GM23338 (cell line): ENCODE measurements around the gene CHST11. TPM values are rescaled to one million over a fixed set of nuclear protein-coding genes. Genes with fewer than 3 reads are reported as not detected.

ENCODE experiments used
- ATAC-seq: fragments of 200-7000 bp; cut with Tn5 transposase; 3 replicates; pipeline ENCODE4 v1.9.1; 2020
- DNase-seq: peaks from one replicate; pipeline ENCODE4 v3.0.0-alpha.2; 2015; ENCODE audit warnings: low spot score
- H2AFZ ChIP-seq: fragments of 200-600 bp; sonication (generic); 2 replicates; pipeline ENCODE4 v1.8.0; 2016; ENCODE audit warnings: antibody characterized with exemption, mild to moderate bottlenecking, moderate library complexity
- H3F3A ChIP-seq: fragments of 200-600 bp; sonication (generic); replicated peaks from 2 replicates; pipeline ENCODE4 v1.8.0; 2017; ENCODE audit warnings: antibody characterized with exemption, mixed run types, low read depth
- H3K27ac ChIP-seq: fragments of 200-600 bp; sonication (generic); 2 replicates; pipeline ENCODE4 v1.6.1; 2016; ENCODE audit warnings: low read depth
- H3K27me3 ChIP-seq: fragments of 200-600 bp; sonication (generic); 2 replicates; pipeline ENCODE4 v1.8.0; 2016; ENCODE audit warnings: mild to moderate bottlenecking, mixed run types, moderate library complexity; ENCODE audit not compliant: insufficient read depth
- H3K36me3 ChIP-seq: fragments of 200-600 bp; sonication (generic); 2 replicates; pipeline ENCODE4 v1.8.0; 2016; ENCODE audit warnings: mild to moderate bottlenecking; ENCODE audit not compliant: insufficient read depth
- H3K4me1 ChIP-seq: fragments of 200-600 bp; sonication (generic); 2 replicates; pipeline ENCODE4 v1.8.0; 2016; ENCODE audit warnings: mild to moderate bottlenecking, moderate library complexity; ENCODE audit not compliant: insufficient read depth
- H3K4me2 ChIP-seq: fragments of 200-600 bp; sonication (generic); 2 replicates; pipeline ENCODE4 v1.7.1; 2017; ENCODE audit warnings: mixed run types
- H3K4me3 ChIP-seq: fragments of 200-600 bp; sonication (generic); 2 replicates; pipeline ENCODE4 v1.6.1; 2016; ENCODE audit warnings: mixed run types
- H3K79me2 ChIP-seq: fragments of 200-600 bp; sonication (generic); replicated peaks from 2 replicates; pipeline ENCODE4 v1.8.0; 2017; ENCODE audit warnings: mild to moderate bottlenecking; ENCODE audit not compliant: insufficient read depth
- H3K9me2 ChIP-seq: fragments of 200-600 bp; sonication (generic); 2 replicates; pipeline ENCODE4 v1.8.0; 2017; ENCODE audit not compliant: insufficient read depth
- H4K20me1 ChIP-seq: fragments of 200-600 bp; sonication (generic); replicated peaks from 2 replicates; pipeline ENCODE4 v1.8.0; 2017; ENCODE audit warnings: mild to moderate bottlenecking; ENCODE audit not compliant: insufficient read depth
- H3K27ac Mint-ChIP-seq: 2 replicates; pipeline ENCODE4 v1.8.0; 2020; ENCODE audit warnings: inconsistent platforms, mild to moderate bottlenecking, moderate library complexity, mixed read lengths
- H3K27me3 Mint-ChIP-seq: 3 replicates; pipeline ENCODE4 v1.8.0; 2022; ENCODE audit warnings: low read depth, mild to moderate bottlenecking, moderate library complexity, mixed read lengths, inconsistent platforms; ENCODE audit not compliant: insufficient read depth, poor library complexity
- H3K36me3 Mint-ChIP-seq: 3 replicates; pipeline ENCODE4 v1.8.0; 2021; ENCODE audit warnings: low read depth, mild to moderate bottlenecking, inconsistent platforms, moderate library complexity, mixed read lengths
- H3K4me1 Mint-ChIP-seq: 3 replicates; pipeline ENCODE4 v1.8.0; 2020; ENCODE audit warnings: mild to moderate bottlenecking, inconsistent platforms, mixed read lengths
- H3K4me3 Mint-ChIP-seq: 3 replicates; pipeline ENCODE4 v1.8.0; 2021; ENCODE audit warnings: moderate library complexity, mild to moderate bottlenecking, inconsistent platforms, mixed read lengths
- H3K9me3 Mint-ChIP-seq: 3 replicates; pipeline ENCODE4 v1.8.0; 2020; ENCODE audit warnings: moderate library complexity, mild to moderate bottlenecking, inconsistent platforms, mixed read lengths
- CREB1 ChIP-seq: fragments of 250-450 bp; sonication (Bioruptor Pico); IDR thresholded peaks from 2 replicates; pipeline ENCODE4 v1.5.0; 2020; ENCODE audit warnings: low read depth, mild to moderate bottlenecking, moderate library complexity
- EZH2 ChIP-seq: fragments of 200-600 bp; sonication (generic); IDR thresholded peaks from one replicate; pipeline ENCODE4 v1.8.0; 2017; ENCODE audit warnings: antibody characterized with exemption, mild to moderate bottlenecking, low read depth; ENCODE audit not compliant: unreplicated experiment
- EZH2phosphoT487 ChIP-seq: fragments of 200-600 bp; sonication (generic); IDR thresholded peaks from one replicate; pipeline ENCODE4 v1.8.1; 2018; ENCODE audit warnings: antibody characterized with exemption; ENCODE audit not compliant: unreplicated experiment
- JUNB ChIP-seq: IDR thresholded peaks from one replicate; pipeline ENCODE4 v1.6.1; 2016; ENCODE audit warnings: antibody characterized with exemption; ENCODE audit not compliant: unreplicated experiment
- NANOG ChIP-seq: IDR thresholded peaks from 2 replicates; pipeline ENCODE4 v1.6.1; 2016; ENCODE audit warnings: antibody characterized with exemption, borderline replicate concordance
- ZNF331 ChIP-seq: fragments of 250-450 bp; sonication (Bioruptor Pico); IDR thresholded peaks from 2 replicates; pipeline ENCODE4 v1.5.0; 2020; ENCODE audit warnings: low read depth, mild to moderate bottlenecking, moderate library complexity
- polyA plus RNA-seq: library from polyadenylated mRNA; unstranded; fragments of >200 nt; fragmentation: Nextera tagmentation; extraction: Ambion mirVana; gene quantifications from 2 replicates; pipeline ENCODE4 v1.2.1, GENCODE V29; 2016
- total RNA-seq: library from RNA; depleted of rRNA; stranded (reverse); fragments of >200 nt; shearing (Covaris generic); gene quantifications from 2 replicates; pipeline ENCODE4 v1.2.3, GENCODE V29; 2014
- TF ChIP-seq, protein P1 (sequence below): fragments of 250-450 bp; sonication (Bioruptor Pico); IDR thresholded peaks from 2 replicates; pipeline ENCODE4 v1.5.0; 2020; ENCODE audit warnings: mild to moderate bottlenecking, moderate library complexity
- TF ChIP-seq, protein P2 (sequence below), 2 experiments: fragments of 200-600 bp in 1 of 2; sonication (generic) in 1 of 2; conservative IDR thresholded peaks; 2 replicates each; pipeline versions ENCODE4 v1.5.1 to v1.6.1; 2016 to 2017; ENCODE audit warnings: antibody characterized with exemption in 2 of 2, low read depth in 2 of 2, mild to moderate bottlenecking in 2 of 2, moderate library complexity in 1 of 2
- TF ChIP-seq, protein P3 (sequence below): IDR thresholded peaks from one replicate; pipeline ENCODE4 v1.6.1; 2018; ENCODE audit warnings: antibody characterized with exemption; ENCODE audit not compliant: unreplicated experiment

CHST11 gene
- total and polyA plus RNA-seq, 2 experiments from 2014 or later: 7.7 to 25.7 TPM

DNA sequence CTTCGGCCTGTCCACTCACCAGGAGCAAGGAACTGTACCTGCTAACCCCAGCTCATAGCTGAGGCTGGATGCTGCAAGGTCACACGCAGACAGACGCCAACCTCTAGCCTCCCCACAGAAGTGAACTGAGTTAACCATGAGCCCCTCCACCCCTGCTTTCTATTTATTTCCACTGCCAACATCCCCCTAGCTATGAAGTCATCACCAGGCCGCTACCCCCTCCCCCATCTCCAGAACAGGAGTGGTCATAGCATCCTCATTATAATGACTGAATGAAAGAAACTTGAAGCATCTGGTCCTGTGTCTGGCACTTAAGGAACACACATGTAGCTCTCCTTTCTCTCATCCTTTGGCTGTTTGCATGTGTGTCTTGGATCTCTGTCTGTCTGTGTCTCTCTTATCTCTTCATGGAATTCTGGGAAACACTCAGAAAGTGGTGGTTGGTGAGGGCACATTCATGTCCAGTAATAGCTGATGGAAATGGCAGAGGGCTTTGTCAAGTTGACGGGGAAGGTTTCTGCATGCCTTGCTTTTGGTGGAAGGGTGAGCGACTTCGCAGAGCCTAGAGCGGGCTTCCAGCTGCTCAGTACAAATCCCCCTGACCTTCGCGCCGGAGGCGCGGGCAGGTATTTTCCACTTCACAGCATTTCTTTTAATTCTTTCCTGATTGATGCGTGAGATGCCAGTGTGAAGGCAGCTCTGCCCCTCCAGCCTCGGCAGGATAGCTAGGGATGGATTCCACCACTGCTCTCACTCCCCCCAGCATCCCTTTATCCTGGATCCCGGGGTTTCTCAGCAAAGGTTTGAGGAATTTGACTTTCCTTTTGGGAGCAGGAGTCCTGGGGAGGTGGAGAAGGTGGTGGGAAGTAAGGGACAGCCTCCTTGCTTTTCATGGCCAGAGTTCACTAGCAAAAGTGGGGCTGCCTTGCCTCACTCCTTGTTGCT, 198.2 kb downstream of the CHST11 start (continued):
- TF ChIP-seq, protein P1, sequence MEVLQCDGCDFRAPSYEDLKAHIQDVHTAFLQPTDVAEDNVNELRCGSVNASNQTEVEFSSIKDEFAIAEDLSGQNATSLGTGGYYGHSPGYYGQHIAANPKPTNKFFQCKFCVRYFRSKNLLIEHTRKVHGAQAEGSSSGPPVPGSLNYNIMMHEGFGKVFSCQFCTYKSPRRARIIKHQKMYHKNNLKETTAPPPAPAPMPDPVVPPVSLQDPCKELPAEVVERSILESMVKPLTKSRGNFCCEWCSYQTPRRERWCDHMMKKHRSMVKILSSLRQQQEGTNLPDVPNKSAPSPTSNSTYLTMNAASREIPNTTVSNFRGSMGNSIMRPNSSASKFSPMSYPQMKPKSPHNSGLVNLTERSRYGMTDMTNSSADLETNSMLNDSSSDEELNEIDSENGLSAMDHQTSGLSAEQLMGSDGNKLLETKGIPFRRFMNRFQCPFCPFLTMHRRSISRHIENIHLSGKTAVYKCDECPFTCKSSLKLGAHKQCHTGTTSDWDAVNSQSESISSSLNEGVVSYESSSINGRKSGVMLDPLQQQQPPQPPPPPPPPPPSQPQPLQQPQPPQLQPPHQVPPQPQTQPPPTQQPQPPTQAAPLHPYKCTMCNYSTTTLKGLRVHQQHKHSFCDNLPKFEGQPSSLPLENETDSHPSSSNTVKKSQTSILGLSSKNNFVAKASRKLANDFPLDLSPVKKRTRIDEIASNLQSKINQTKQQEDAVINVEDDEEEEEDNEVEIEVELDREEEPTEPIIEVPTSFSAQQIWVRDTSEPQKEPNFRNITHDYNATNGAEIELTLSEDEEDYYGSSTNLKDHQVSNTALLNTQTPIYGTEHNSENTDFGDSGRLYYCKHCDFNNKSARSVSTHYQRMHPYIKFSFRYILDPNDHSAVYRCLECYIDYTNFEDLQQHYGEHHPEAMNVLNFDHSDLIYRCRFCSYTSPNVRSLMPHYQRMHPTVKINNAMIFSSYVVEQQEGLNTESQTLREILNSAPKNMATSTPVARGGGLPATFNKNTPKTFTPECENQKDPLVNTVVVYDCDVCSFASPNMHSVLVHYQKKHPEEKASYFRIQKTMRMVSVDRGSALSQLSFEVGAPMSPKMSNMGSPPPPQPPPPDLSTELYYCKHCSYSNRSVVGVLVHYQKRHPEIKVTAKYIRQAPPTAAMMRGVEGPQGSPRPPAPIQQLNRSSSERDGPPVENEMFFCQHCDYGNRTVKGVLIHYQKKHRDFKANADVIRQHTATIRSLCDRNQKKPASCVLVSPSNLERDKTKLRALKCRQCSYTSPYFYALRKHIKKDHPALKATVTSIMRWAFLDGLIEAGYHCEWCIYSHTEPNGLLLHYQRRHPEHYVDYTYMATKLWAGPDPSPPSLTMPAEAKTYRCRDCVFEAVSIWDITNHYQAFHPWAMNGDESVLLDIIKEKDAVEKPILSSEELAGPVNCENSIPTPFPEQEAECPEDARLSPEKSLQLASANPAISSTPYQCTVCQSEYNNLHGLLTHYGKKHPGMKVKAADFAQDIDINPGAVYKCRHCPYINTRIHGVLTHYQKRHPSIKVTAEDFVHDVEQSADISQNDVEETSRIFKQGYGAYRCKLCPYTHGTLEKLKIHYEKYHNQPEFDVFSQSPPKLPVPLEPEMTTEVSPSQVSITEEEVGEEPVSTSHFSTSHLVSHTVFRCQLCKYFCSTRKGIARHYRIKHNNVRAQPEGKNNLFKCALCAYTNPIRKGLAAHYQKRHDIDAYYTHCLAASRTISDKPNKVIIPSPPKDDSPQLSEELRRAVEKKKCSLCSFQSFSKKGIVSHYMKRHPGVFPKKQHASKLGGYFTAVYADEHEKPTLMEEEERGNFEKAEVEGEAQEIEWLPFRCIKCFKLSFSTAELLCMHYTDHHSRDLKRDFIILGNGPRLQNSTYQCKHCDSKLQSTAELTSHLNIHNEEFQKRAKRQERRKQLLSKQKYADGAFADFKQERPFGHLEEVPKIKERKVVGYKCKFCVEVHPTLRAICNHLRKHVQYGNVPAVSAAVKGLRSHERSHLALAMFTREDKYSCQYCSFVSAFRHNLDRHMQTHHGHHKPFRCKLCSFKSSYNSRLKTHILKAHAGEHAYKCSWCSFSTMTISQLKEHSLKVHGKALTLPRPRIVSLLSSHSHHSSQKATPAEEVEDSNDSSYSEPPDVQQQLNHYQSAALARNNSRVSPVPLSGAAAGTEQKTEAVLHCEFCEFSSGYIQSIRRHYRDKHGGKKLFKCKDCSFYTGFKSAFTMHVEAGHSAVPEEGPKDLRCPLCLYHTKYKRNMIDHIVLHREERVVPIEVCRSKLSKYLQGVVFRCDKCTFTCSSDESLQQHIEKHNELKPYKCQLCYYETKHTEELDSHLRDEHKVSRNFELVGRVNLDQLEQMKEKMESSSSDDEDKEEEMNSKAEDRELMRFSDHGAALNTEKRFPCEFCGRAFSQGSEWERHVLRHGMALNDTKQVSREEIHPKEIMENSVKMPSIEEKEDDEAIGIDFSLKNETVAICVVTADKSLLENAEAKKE: no peak
- TF ChIP-seq JUNB: no peak
- TF ChIP-seq, protein P2, sequence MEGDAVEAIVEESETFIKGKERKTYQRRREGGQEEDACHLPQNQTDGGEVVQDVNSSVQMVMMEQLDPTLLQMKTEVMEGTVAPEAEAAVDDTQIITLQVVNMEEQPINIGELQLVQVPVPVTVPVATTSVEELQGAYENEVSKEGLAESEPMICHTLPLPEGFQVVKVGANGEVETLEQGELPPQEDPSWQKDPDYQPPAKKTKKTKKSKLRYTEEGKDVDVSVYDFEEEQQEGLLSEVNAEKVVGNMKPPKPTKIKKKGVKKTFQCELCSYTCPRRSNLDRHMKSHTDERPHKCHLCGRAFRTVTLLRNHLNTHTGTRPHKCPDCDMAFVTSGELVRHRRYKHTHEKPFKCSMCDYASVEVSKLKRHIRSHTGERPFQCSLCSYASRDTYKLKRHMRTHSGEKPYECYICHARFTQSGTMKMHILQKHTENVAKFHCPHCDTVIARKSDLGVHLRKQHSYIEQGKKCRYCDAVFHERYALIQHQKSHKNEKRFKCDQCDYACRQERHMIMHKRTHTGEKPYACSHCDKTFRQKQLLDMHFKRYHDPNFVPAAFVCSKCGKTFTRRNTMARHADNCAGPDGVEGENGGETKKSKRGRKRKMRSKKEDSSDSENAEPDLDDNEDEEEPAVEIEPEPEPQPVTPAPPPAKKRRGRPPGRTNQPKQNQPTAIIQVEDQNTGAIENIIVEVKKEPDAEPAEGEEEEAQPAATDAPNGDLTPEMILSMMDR (conservative IDR thresholded peaks at IDR 0.05; ENCODE audit: low read depth in 2 of 2): no peak

DNA sequence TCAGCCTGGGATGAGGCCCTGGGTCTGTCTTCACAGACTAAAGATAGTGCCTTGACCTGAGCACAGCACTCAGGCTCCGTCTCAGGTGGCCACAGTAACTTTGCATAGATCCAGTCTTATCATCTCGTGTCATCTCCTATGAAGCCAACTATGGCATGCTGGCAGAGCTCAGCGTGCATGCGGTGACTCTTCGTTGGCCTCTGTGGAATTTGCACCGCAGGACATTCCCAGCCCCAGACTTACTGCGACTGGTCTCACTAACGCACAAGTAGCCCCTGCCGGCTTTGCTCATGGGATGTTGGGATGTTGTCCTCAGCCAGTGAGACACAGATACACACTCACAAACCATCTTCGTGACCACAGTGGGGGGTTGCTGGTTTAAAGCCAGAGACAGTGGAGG, 199.6 kb downstream of the CHST11 start:
- H3K27ac ChIP-seq: no peak overlapping the region
- no peak for DNase-seq
- H2AFZ ChIP-seq: no peak overlapping the region
- H3K9me2 ChIP-seq: no peaks in the 10 kb centered on the region
- no peak overlapping the region for H3K4me2 ChIP-seq
- no peaks in the 10 kb centered on the region for H3K36me3 Mint-ChIP-seq
- no peak overlapping the region for H3K4me3 Mint-ChIP-seq
- H4K20me1 ChIP-seq: 0 out of 2 replicates have a peak, but pooled peaks cover 3% of the 10 kb centered on the region
- peaks cover 11% of the 10 kb centered on the region for H3K27me3 Mint-ChIP-seq
- H3K79me2 ChIP-seq: no peaks in the 10 kb centered on the region
- H3K36me3 ChIP-seq: no peaks in the 10 kb centered on the region
- H3K4me1 Mint-ChIP-seq: peaks cover 52% of the 10 kb centered on the region
- H3K4me3 ChIP-seq: no peak overlapping the region
- H3K9me3 Mint-ChIP-seq: no peaks in the 10 kb centered on the region
- H3F3A ChIP-seq: no peaks in the 10 kb centered on the region
- no peak for ATAC-seq
- H3K27me3 ChIP-seq: no peaks in the 10 kb centered on the region
- peaks cover 15% of the 10 kb centered on the region; the same call in 1 of the 2 replicates for H3K4me1 ChIP-seq
- H3K27ac Mint-ChIP-seq: no peak overlapping the region
- TF ChIP-seq, protein P2 (conservative IDR thresholded peaks at IDR 0.05; ENCODE audit: low read depth in 2 of 2): no peak
- TF ChIP-seq EZH2phosphoT487 (no peak), NANOG (no peak), JUNB (no peak), EZH2 (no peak), ZNF331 (no peak), CREB1 (CRISPR knock-in tag) (no peak)
- TF ChIP-seq, protein P3, sequence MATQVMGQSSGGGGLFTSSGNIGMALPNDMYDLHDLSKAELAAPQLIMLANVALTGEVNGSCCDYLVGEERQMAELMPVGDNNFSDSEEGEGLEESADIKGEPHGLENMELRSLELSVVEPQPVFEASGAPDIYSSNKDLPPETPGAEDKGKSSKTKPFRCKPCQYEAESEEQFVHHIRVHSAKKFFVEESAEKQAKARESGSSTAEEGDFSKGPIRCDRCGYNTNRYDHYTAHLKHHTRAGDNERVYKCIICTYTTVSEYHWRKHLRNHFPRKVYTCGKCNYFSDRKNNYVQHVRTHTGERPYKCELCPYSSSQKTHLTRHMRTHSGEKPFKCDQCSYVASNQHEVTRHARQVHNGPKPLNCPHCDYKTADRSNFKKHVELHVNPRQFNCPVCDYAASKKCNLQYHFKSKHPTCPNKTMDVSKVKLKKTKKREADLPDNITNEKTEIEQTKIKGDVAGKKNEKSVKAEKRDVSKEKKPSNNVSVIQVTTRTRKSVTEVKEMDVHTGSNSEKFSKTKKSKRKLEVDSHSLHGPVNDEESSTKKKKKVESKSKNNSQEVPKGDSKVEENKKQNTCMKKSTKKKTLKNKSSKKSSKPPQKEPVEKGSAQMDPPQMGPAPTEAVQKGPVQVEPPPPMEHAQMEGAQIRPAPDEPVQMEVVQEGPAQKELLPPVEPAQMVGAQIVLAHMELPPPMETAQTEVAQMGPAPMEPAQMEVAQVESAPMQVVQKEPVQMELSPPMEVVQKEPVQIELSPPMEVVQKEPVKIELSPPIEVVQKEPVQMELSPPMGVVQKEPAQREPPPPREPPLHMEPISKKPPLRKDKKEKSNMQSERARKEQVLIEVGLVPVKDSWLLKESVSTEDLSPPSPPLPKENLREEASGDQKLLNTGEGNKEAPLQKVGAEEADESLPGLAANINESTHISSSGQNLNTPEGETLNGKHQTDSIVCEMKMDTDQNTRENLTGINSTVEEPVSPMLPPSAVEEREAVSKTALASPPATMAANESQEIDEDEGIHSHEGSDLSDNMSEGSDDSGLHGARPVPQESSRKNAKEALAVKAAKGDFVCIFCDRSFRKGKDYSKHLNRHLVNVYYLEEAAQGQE: no peak
